Measurements from ENCODE around the gene PPIB.
"Not testable (repeated sequence)": the region's sequence is repeated elsewhere in the genome, so short reads cannot be mapped to it uniquely, and the experiment has no call there.

PPIB gene

GRCh38 chr15:64117759-64118487 lies 44.9 kb downstream of the PPIB start:
- no peak overlapping the region for H3K4me3 ChIP-seq (ENCODE audit: low read length)
- TF ChIP-seq ZNF274 (IDR thresholded peaks at IDR 0.05; ENCODE audit: low read depth, low read length), result no peak

DNA sequence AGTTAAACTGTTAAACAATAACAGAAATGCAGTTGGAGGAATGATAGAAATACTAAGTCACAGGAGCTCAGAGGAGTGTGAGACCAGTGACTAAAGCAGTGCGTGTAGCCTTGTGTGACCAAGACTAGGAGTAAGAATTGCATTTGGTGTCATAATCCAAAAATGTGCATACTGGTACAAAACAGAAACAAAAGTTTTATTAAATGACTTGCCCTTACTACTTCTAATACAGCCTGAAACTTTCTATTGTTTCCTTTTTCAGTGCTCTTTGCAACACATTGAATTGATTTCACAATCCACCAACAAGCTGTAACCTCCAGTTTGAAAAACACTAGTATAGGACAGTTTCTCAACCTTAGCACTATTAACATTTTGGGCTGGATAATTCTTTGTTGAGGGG lies 49.9 kb downstream of the PPIB start:
- no peak for TF ChIP-seq ZNF274 (IDR thresholded peaks at IDR 0.05; ENCODE audit: low read depth, low read length)
- H3K4me3 ChIP-seq (ENCODE audit: low read length), result no peak overlapping the region

- H3K4me3 ChIP-seq (ENCODE audit: low read length), result no peak overlapping the region
- TF ChIP-seq ZNF274 (IDR thresholded peaks at IDR 0.05; ENCODE audit: low read depth, low read length), result no peak
Measured at GRCh38 chr15:64112073-64112772, 50.6 kb downstream of the PPIB start.

DNA sequence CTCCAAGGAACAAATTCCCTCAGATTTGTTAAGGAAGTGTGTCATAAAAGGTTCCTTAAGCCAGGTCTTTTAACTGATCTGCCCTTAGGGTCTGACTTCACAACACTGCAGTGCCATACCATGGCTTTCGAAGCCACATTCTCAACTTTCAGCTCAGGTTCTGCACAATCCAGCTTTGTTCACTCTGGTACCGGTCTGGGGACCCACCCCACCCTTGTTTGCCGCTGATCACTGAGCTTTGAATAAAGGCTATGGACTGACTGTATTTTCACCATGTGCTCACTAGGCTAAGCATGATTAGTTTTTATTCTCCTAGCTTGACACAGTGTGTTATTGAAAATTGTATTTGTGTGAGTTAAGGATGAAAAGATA lies 51.2 kb downstream of the PPIB start:
- no peak overlapping the region for H3K4me3 ChIP-seq (ENCODE audit: low read length)

DNA sequence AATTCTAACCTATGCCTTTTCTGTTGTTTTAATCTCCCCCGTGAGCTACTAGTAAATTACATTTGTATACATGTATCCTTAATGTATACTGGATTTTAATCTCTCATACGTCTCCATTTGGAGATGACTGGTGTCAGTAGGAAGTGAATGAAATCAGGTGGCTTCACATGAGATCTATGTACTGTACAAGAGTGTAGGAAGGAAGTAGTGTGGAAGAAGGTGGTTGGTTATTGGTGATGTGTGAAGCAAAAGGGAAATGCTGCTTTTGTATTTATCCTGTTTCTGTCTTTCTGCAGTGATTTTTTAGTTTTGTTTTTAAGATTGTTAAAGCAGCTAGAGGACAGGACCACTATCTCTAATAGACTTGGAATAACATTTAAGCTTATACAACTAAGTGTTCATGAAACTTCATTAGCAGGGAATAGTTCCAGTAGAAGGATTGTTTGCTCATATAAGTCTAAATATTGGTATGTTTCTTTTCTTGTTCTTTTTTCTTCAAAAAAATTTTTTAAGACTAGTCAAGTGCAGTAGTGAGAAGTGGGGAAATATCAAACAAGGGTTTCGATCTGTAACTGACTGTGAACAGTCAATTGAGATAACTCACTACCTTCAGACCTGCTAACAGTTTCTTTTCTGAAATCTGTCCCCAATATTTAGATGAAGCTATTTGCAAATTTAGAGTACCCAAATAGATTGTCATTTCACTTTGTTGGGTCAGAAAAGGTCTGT lies 51.7 kb downstream of the PPIB start:
- TF ChIP-seq ZNF274 (IDR thresholded peaks at IDR 0.05; ENCODE audit: low read depth, low read length), result no peak
- H3K4me3 ChIP-seq (ENCODE audit: low read length), result no peak overlapping the region

More for the DNA sequence above, 51.2 kb downstream of the PPIB start:
- no peak for TF ChIP-seq ZNF274 (IDR thresholded peaks at IDR 0.05; ENCODE audit: low read depth, low read length)

DNA sequence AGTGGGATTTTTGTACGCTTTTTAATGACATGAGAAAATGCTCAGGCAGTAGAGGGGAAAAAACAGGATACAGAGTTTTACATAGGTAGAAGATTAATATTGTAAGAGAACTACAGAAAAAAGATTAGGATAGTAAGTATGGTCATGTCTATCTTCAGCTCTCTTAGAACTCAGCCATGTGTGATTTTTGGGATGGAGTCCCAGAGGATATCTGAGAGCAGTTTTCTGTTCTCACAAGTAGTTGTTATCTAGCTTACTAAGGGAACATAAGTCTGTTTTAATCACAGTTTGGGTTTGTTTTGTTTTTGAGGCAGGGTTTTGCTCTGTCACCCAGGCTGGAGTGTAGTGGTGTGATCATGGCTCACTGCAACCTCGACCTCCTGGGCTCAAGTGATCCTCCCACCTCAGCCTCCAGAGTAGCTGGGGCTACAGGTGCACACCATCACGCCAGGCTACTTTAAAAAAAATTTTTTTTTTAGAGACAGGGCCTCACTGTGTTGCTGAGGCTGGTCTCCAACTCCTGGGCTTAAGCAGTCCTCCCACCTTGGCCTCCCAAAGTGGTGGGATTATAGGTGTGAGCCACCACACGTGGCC lies 52.6 kb downstream of the PPIB start:
- H3K4me3 ChIP-seq (ENCODE audit: low read length), result not testable (repeated sequence)

DNA sequence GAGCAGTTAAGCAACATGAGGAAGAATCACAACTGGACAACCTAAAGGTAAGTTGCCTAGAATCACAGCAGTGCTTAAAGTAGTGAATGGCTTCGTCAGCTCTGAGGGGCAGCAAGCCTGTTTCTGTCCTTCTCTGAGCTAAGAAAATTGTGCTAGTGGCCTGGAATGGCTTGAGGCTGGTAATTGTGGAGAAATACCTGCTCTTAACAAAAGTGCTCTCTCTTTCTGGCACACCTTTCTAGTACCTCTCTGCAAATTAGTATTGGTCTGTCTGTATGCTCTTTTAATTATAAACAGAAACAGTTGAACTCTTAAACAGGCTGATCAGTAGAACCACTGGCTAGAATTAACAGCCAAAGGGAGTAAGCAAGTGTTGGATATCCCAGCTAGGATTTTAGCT lies 55.5 kb downstream of the PPIB start:
- no peak overlapping the region for H3K4me3 ChIP-seq (ENCODE audit: low read length)
- no peak for TF ChIP-seq ZNF274 (IDR thresholded peaks at IDR 0.05; ENCODE audit: low read depth, low read length)

Measured in GM08714 (cell line).